Large intestine (tissue), 3 donors: ENCODE results near the gene UBXN6. TPM values are rescaled to one million over a fixed set of nuclear protein-coding genes. Genes with fewer than 3 reads are reported as not detected.

Source experiments
- DNase-seq, 2 donors: peaks; one replicate each; pipeline versions ENCODE4 v3.0.0 to v3.0.0-alpha.2; 2013
- H3K27ac ChIP-seq: one replicate; pipeline ENCODE4 v1.5.1; 2013; ENCODE audit warnings: low read length
- H3K27me3 ChIP-seq: 2 replicates; pipeline ENCODE4 v1.6.1; 2013; ENCODE audit warnings: low read length; ENCODE audit not compliant: control insufficient read depth, insufficient read depth
- H3K36me3 ChIP-seq: 2 replicates; pipeline ENCODE4 v1.6.1; 2013; ENCODE audit warnings: low read length; ENCODE audit not compliant: control insufficient read depth, insufficient read depth
- H3K4me1 ChIP-seq: one replicate; pipeline ENCODE4 v1.6.1; 2013; ENCODE audit warnings: low read length; ENCODE audit not compliant: control insufficient read depth, insufficient read depth
- H3K4me3 ChIP-seq: one replicate; pipeline ENCODE4 v1.5.1; 2013; ENCODE audit warnings: low read length
- H3K9me3 ChIP-seq: one replicate; pipeline ENCODE4 v1.6.1; 2013; ENCODE audit warnings: mild to moderate bottlenecking, low read depth, low read length, moderate library complexity; ENCODE audit not compliant: control insufficient read depth
- WGBS: methylation state at CpG from one replicate; pipeline ENCODE4 v1.1.5; 2013; ENCODE audit warnings: low lambda C conversion rate; ENCODE audit not compliant: insufficient coverage; 5-methylcytosine and 5-hydroxymethylcytosine counted together
- polyA plus RNA-seq: library from polyadenylated mRNA; unstranded; fragments of 120-200 nt; gene quantifications from one replicate; pipeline ENCODE4 v1.2.1, GENCODE V29; 2013

The UBXN6 gene
- polyA plus RNA-seq, 1 donor: 92.8 TPM

DNA sequence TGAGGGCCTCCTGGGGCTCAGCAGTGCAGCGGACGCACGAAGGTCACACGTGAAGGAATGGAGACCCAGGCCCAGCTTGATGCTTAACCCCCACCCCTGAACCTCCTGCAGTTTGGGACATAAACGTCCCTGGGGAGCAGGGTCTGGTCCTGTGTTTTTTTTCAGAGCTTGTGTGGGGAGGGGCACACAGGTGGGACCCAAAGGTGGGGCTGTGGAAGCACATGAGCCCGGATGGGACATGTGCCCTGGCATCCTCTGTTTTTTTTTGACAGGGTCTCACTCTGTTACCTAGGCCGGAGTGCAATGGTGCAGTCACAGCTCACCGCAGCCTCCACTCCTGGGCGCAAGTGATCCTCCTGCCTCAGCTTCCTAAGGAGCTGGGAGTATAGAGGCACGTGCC, 20.5 kb downstream of the UBXN6 start:
- Histone ChIP-seq H3K36me3 (peaks cover 31% of the 10 kb centered on the region), H3K27ac (no peak overlapping the region), H3K4me1 (no peaks in the 10 kb centered on the region), H3K9me3 (no peaks in the 10 kb centered on the region), H3K27me3 (no peaks in the 10 kb centered on the region), H3K4me3 (no peak overlapping the region)
- WGBS: no CpG with 5 or more reads among the region's 10 CpGs
- no peak for DNase-seq

DNA sequence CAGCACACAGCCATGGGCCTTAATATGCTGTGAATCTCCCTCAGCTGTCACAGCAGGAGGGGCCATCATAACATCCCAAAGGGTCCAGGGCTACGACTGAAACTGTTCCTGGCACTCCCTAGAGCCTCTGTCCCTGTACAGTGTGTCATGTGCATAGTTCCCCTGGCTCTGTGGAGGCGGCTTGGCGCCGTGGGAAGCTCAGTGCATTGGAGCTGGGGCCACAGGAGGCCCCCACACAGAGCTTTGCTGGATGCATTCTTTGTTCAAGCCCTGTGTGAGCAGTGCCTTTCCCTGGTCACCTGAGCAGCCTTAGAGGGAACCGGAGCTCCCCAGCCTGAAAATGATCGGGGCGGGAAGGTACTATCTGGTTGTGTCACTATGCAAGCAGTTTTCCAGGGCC, 21.4 kb downstream of the UBXN6 start:
- DNase-seq: no peak

GRCh38 chr19:4434391-4434790, 23.2 kb downstream of the UBXN6 start:
- H3K4me3 ChIP-seq: no peak overlapping the region
- no peaks in the 10 kb centered on the region for H3K4me1 ChIP-seq
- whole genome bisulfite sequencing: 100% methylated on average over 1 of the region's 9 CpGs
- no peak overlapping the region for H3K27ac ChIP-seq
- DNase-seq: no peak
- peaks cover 48% of the 10 kb centered on the region for H3K36me3 ChIP-seq
- no peaks in the 10 kb centered on the region for H3K9me3 ChIP-seq
- no peaks in the 10 kb centered on the region for H3K27me3 ChIP-seq

More for the DNA sequence above, 21.4 kb downstream of the UBXN6 start:
- Histone ChIP-seq H3K27me3 (no peaks in the 10 kb centered on the region), H3K4me1 (no peaks in the 10 kb centered on the region), H3K27ac (no peak overlapping the region), H3K4me3 (no peak overlapping the region), H3K9me3 (no peaks in the 10 kb centered on the region), H3K36me3 (peaks cover 37% of the 10 kb centered on the region)
- WGBS: no CpG with 5 or more reads among the region's 7 CpGs

- no CpG with 5 or more reads among the region's 28 CpGs for WGBS
- Histone ChIP-seq H3K27ac (no peak overlapping the region), H3K27me3 (no peaks in the 10 kb centered on the region), H3K9me3 (no peaks in the 10 kb centered on the region), H3K4me1 (no peaks in the 10 kb centered on the region), H3K4me3 (no peak overlapping the region), H3K36me3 (peaks cover 53% of the 10 kb centered on the region)
- DNase-seq: no peak
Measured at GRCh38 chr19:4432918-4433506, 24.6 kb downstream of the UBXN6 start.

- no peaks in the 10 kb centered on the region for H3K9me3 ChIP-seq
- no peaks in the 10 kb centered on the region for H3K27me3 ChIP-seq
- H3K4me1 ChIP-seq: no peaks in the 10 kb centered on the region
- H3K36me3 ChIP-seq: peaks cover 52% of the 10 kb centered on the region
- no peak overlapping the region for H3K4me3 ChIP-seq
- H3K27ac ChIP-seq: no peak overlapping the region
- 80% methylated on average over 1 of the region's 26 CpGs for WGBS
- no peak for DNase-seq
Measured at GRCh38 chr19:4431808-4432674, 25.6 kb downstream of the UBXN6 start.

DNA sequence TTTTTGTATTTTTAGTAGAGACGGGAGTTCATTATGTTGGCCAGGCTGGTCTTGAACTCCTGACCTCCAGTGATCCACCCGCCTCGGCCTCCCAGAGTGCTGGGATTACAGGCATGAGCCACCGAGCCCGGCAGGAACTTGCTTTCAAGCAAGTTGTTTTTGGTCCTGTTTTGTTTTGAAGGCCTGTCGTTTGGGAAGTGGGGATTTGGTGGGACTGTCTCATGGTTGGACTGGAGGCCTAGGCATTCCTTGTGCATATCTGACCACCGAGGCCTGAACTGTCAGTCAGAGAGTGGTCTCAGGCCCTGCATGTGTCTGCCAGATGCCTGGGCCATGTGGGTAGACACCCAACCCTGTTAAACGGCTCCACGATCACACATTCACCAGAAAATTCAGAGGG, 26.3 kb downstream of the UBXN6 start:
- H3K36me3 ChIP-seq: peaks cover 45% of the 10 kb centered on the region
- WGBS: no CpG with 5 or more reads among the region's 9 CpGs
- DNase-seq: no peak
- H3K9me3 ChIP-seq: no peaks in the 10 kb centered on the region
- no peak overlapping the region for H3K4me3 ChIP-seq
- H3K4me1 ChIP-seq: no peaks in the 10 kb centered on the region
- H3K27me3 ChIP-seq: no peaks in the 10 kb centered on the region
- no peak overlapping the region for H3K27ac ChIP-seq

DNA sequence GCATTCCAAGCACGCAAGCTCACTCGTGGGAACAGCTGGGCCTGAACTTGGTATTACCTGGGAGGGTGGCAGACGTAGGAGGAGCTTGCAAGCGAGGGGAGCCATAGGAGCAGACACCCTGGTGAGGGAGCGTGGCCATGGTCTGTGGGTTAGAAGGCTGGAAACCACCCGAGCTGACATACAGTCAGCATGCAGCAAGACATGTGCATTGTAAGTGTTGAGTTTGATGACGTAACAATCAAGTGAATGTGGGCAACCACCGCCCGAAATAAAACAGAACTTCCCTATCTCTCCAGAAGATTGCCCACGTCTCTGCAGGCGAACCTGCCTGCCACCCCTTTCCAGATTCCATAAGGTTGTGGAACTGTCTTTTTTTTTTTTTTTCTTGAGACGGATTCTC, 26.8 kb downstream of the UBXN6 start:
- no peak overlapping the region for H3K27ac ChIP-seq
- no peaks in the 10 kb centered on the region for H3K27me3 ChIP-seq
- no peak overlapping the region for H3K4me3 ChIP-seq
- no peaks in the 10 kb centered on the region for H3K4me1 ChIP-seq
- no peaks in the 10 kb centered on the region for H3K9me3 ChIP-seq
- DNase-seq: no peak
- H3K36me3 ChIP-seq: peaks cover 43% of the 10 kb centered on the region
- 80% methylated on average over 1 of the region's 12 CpGs for WGBS

DNA sequence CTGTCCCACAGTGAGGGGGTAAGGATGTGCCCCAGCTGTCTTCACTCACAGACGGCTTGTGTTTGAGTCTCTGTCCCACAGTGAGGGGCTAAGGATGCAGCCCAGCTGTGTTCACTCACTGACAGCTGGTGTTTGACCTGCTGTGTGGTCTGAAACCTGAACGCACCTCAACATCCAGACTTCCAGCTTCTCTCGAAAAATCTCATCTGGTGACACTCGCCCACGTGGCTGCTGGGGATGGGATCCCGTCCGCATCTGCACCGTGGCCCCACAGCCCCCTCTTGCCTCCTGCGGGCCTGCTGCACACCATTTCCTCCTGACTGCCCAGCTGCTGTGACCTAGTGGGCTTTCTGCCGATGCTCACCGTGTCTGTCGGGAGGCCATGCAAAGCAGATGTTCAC, 27.8 kb downstream of the UBXN6 start:
- no CpG with 5 or more reads among the region's 12 CpGs for WGBS
- H3K36me3 ChIP-seq: peaks cover 43% of the 10 kb centered on the region
- H3K4me3 ChIP-seq: no peak overlapping the region
- no peaks in the 10 kb centered on the region for H3K9me3 ChIP-seq
- H3K4me1 ChIP-seq: no peaks in the 10 kb centered on the region
- no peaks in the 10 kb centered on the region for H3K27me3 ChIP-seq
- no peak overlapping the region for H3K27ac ChIP-seq
- DNase-seq: no peak

GRCh38 chr19:4429256-4429655, 28.3 kb downstream of the UBXN6 start:
- Histone ChIP-seq H3K27ac (no peak overlapping the region), H3K4me1 (no peaks in the 10 kb centered on the region), H3K36me3 (peaks cover 39% of the 10 kb centered on the region), H3K27me3 (no peaks in the 10 kb centered on the region), H3K9me3 (no peaks in the 10 kb centered on the region), H3K4me3 (no peak overlapping the region)
- WGBS: no CpG with 5 or more reads among the region's 16 CpGs
- no peak for DNase-seq

GRCh38 chr19:4428326-4428975, 29.1 kb downstream of the UBXN6 start:
- no peak for DNase-seq
- Histone ChIP-seq H3K9me3 (no peaks in the 10 kb centered on the region), H3K4me3 (no peak overlapping the region), H3K27ac (no peak overlapping the region), H3K36me3 (peaks cover 45% of the 10 kb centered on the region), H3K4me1 (no peaks in the 10 kb centered on the region), H3K27me3 (no peaks in the 10 kb centered on the region)
- no CpG with 5 or more reads among the region's 20 CpGs for WGBS
